K562 (cell line): ENCODE results near the gene ADAM15.

Experiments
- ATF3 ChIP-seq, 2 experiments: fragments of 450-650 bp in 1 of 2; sonication (generic) in 1 of 2; formaldehyde crosslinking in 1 of 2; IDR thresholded peaks in 1 of 2; conservative IDR thresholded peaks in 1 of 2; 2 replicates each; pipeline versions ENCODE4 v1.6.1 to v1.8.1; 2016 to 2023; ENCODE audit warnings: mild to moderate bottlenecking in 2 of 2, moderate library complexity in 2 of 2, inconsistent platforms in 1 of 2, missing genetic modification reagents in 1 of 2
- CEBPZ ChIP-seq: fragments of 150-350 bp; IDR thresholded peaks from 2 replicates; pipeline ENCODE4 v1.6.1; 2014; ENCODE audit warnings: low read depth, mild to moderate bottlenecking, low read length, borderline replicate concordance
- CTCFL ChIP-seq: IDR thresholded peaks from 2 replicates; pipeline ENCODE4 v1.6.1; 2011; ENCODE audit warnings: borderline replicate concordance, low read depth, mild to moderate bottlenecking, moderate library complexity, low read length; ENCODE audit not compliant: insufficient read depth, poor library complexity, severe bottlenecking
- EZH2 ChIP-seq: IDR thresholded peaks from 2 replicates; pipeline ENCODE4 v1.6.1; 2012; ENCODE audit warnings: low read depth, mild to moderate bottlenecking, inconsistent platforms, low read length, borderline replicate concordance
- FOS ChIP-seq: IDR thresholded peaks from 3 replicates; pipeline ENCODE4 v1.6.1; 2011; ENCODE audit not compliant: insufficient read length; ENCODE audit errors: extremely low read depth
- IRF9 ChIP-seq: fragments of 450-650 bp; IDR thresholded peaks from 2 replicates; pipeline ENCODE4 v1.6.1; 2016; ENCODE audit warnings: missing biosample characterization, missing genetic modification characterization
- NFRKB ChIP-seq: fragments of 450-650 bp; IDR thresholded peaks from 2 replicates; pipeline ENCODE4 v1.6.1; 2016; ENCODE audit warnings: low read depth
- POLR2AphosphoS2 ChIP-seq: IDR thresholded peaks from 2 replicates; pipeline ENCODE4 v1.6.1; 2012; ENCODE audit warnings: low read length, improper control_type of control experiment
- PTTG1 ChIP-seq: fragments of 450-650 bp; IDR thresholded peaks from 2 replicates; pipeline ENCODE4 v1.6.1; 2016; ENCODE audit warnings: low read depth, mild to moderate bottlenecking, missing genetic modification characterization, missing compliant biosample characterization
- SMARCB1 ChIP-seq: IDR thresholded peaks from 2 replicates; pipeline ENCODE4 v1.6.1; 2011; ENCODE audit warnings: improper control_type of control experiment, low read depth; ENCODE audit not compliant: insufficient read length
- TAF9B ChIP-seq: fragments of 450-650 bp; IDR thresholded peaks from 2 replicates; pipeline ENCODE4 v1.6.1; 2018; ENCODE audit warnings: mild to moderate bottlenecking; ENCODE audit not compliant: partially characterized antibody
- ZBTB33 ChIP-seq: sonication (generic); formaldehyde crosslinking; IDR thresholded peaks from 2 replicates; pipeline ENCODE4 v1.8.1; 2023; ENCODE audit warnings: mild to moderate bottlenecking, missing genetic modification reagents
- ZFP36 ChIP-seq: fragments of 150-350 bp; IDR thresholded peaks from 2 replicates; pipeline ENCODE4 v1.6.1; 2018; ENCODE audit warnings: low read length, low read depth; ENCODE audit not compliant: partially characterized antibody
- ZNF274 ChIP-seq: IDR thresholded peaks from 2 replicates; pipeline ENCODE4 v1.6.1; 2011; ENCODE audit warnings: low read depth, mild to moderate bottlenecking, low read length, moderate library complexity, borderline replicate concordance

GRCh38 chr1:155063550-155064110 lies 12.5 kb downstream of the ADAM15 start, which contains the start of gene EFNA4:
- TF ChIP-seq ATF3 (IDR thresholded peaks at IDR 0.05) = no peak
- no peak for TF ChIP-seq ATF3 (CRISPR knock-in tag; conservative IDR thresholded peaks at IDR 0.05)
- no peak for TF ChIP-seq NFRKB
- TF ChIP-seq POLR2AphosphoS2 = no peak
- no peak for TF ChIP-seq ZBTB33 (CRISPR knock-in tag)
- TF ChIP-seq SMARCB1 = no peak
- no peak for TF ChIP-seq CEBPZ
- TF ChIP-seq EZH2 = no peak
- no peak for TF ChIP-seq IRF9 (tag)
- no peak for TF ChIP-seq ZFP36
- TF ChIP-seq TAF9B = no peak
- no peak for TF ChIP-seq FOS
- no peak for TF ChIP-seq CTCFL
- no peak for TF ChIP-seq PTTG1
- no peak for TF ChIP-seq ZNF274
